ENCODE data around the gene PIGX. TPM values are rescaled to one million over a fixed set of nuclear protein-coding genes. Genes with fewer than 3 reads are reported as not detected.

PIGX gene
- total RNA-seq, 1 experiment from 2014 or later: 58.9 TPM

DNA sequence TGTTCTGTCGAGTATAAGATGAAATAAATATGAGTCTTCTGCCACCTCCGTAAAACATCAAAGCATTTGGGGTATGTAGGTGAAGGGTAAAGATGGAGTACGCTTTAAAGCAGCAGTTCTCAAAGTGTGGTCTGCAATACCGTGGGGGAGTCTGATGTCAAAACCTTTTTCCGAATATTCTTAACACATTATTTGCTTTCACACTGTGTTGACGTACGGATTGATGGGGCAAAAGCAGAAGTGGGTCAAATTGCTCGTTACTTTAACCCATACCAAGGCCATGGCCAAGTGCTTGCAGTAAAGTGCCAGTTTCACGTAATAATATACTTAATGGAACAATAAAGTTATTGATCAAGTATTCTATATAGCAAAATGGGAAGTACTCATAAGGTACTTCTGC, 63.8 kb downstream of the PIGX start:
- no peak for DNase-seq (ENCODE audit: low read depth, low spot score)
- in situ Hi-C loops (cut with HindIII; ENCODE audit: low pct_unique_long_range_greater_than_20kb, low sequenced_read_pairs): no loop called here

- in situ Hi-C loops (cut with HindIII; ENCODE audit: low pct_unique_long_range_greater_than_20kb, low sequenced_read_pairs): no loop called here
Measured at GRCh38 chr3:196777836-196778235, 65.7 kb downstream of the PIGX start.

GRCh38 chr3:196778755-196779154, 66.6 kb downstream of the PIGX start:
- in situ Hi-C loops (cut with HindIII; ENCODE audit: low pct_unique_long_range_greater_than_20kb, low sequenced_read_pairs): no loop called here
- DNase-seq (ENCODE audit: low read depth, low spot score): no peak

More at GRCh38 chr3:196777836-196778235, 65.7 kb downstream of the PIGX start:
- no peak for DNase-seq (ENCODE audit: low read depth, low spot score)

- no peak for DNase-seq (ENCODE audit: low read depth, low spot score)
- in situ Hi-C loops (cut with HindIII; ENCODE audit: low pct_unique_long_range_greater_than_20kb, low sequenced_read_pairs): no loop called here
Measured at GRCh38 chr3:196782511-196782910, 70.3 kb downstream of the PIGX start.

Small RNA genes lying within 50 kb of the gene (small RNA-seq; reads per million reads assigned to genes)
- 0 to 0.05 reads per million in 2 experiments for gene RNU4-89P
- 0.04 to 0.24 reads per million in 2 experiments for gene RNU6-42P
- 0 reads per million in 2 experiments for gene RNU6-646P

Other genes starting within 250 kb of the PIGX start
- 7.1 and 7.7 TPM in 2 replicates for gene RNF168, start 208.6 kb upstream of the PIGX start, total RNA-seq (2014; rRNA removed; shearing (Covaris generic))
- gene SMCO1, start 197.0 kb upstream of the PIGX start, total RNA-seq (2014; rRNA removed; shearing (Covaris generic)): not detected in 2 replicates
- 6.6 and 7.1 TPM in 2 replicates for gene WDR53, start 143.8 kb upstream of the PIGX start, total RNA-seq (2014; rRNA removed; shearing (Covaris generic))
- 14.0 and 15.8 TPM in 2 replicates for gene FBXO45, start 143.7 kb upstream of the PIGX start, total RNA-seq (2014; rRNA removed; shearing (Covaris generic))
- gene NRROS, start 72.7 kb upstream of the PIGX start, total RNA-seq (2014; rRNA removed; shearing (Covaris generic)): 3.2 and 6.2 TPM in 2 replicates
- gene CEP19, start 127 bp upstream of the PIGX start, total RNA-seq (2014; rRNA removed; shearing (Covaris generic)): 4.5 and 6.7 TPM in 2 replicates
- gene PAK2, start 27.5 kb downstream of the PIGX start, total RNA-seq (2014; rRNA removed; shearing (Covaris generic)): 26.7 and 30.8 TPM in 2 replicates
- gene SENP5, start 155.5 kb downstream of the PIGX start, total RNA-seq (2014; rRNA removed; shearing (Covaris generic)): 40.0 and 41.9 TPM in 2 replicates
- 90.4 and 94.8 TPM in 2 replicates for gene NCBP2, start 230.2 kb downstream of the PIGX start, total RNA-seq (2014; rRNA removed; shearing (Covaris generic))